IMR-90 (cell line): ENCODE data around the gene DTHD1. TPM values are rescaled to one million over a fixed set of nuclear protein-coding genes. Genes with fewer than 3 reads are reported as not detected.

Experiments
- ATAC-seq: fragments of 200-7000 bp; cut with Tn5 transposase; 2 replicates; pipeline ENCODE4 v1.9.1; 2020; ENCODE audit warnings: low read depth, mild to moderate bottlenecking, moderate library complexity
- BruUV-seq: library from RNA; stranded (reverse); fragments of 400-500 nt; replicated peaks from 2 replicates; lab custom pipeline; 2021; lab: Mats Ljungman, UMichigan
- CTCF ChIA-PET: fragments of 300-600 bp; formaldehyde crosslinking; extraction: SDS; loops from one replicate; lab custom pipeline; 2021; ENCODE audit warnings: antibody characterized with exemption; lab: Yijun Ruan, JAX
- POLR2A ChIA-PET: fragments of 300-600 bp; sonication (Branson Sonifier 250); formaldehyde crosslinking; loops from one replicate; lab custom pipeline; 2022; ENCODE audit warnings: antibody characterized with exemption; ENCODE audit not compliant: unreplicated experiment; lab: Charles Lee
- DNase-seq: peaks from one replicate; pipeline ENCODE4 v3.0.0; 2013
- H2AFZ ChIP-seq: replicated peaks from 2 replicates; pipeline ENCODE3; 2013; ENCODE audit warnings: low read length, mild to moderate bottlenecking; ENCODE audit not compliant: poor library complexity
- H2AK5ac ChIP-seq: 2 replicates; pipeline ENCODE4 v1.6.1; 2013; ENCODE audit warnings: low read depth, low read length, inconsistent platforms
- H2AK9ac ChIP-seq: replicated peaks from 2 replicates; pipeline ENCODE3; 2013; ENCODE audit warnings: mild to moderate bottlenecking, low read depth, low read length, moderate library complexity; ENCODE audit not compliant: poor library complexity
- H2BK120ac ChIP-seq: 2 replicates; pipeline ENCODE4 v1.6.1; 2013; ENCODE audit warnings: low read depth, low read length, inconsistent platforms
- H2BK15ac ChIP-seq: 3 replicates; pipeline ENCODE4 v1.6.1; 2013; ENCODE audit warnings: low read depth, low read length, inconsistent platforms
- H2BK20ac ChIP-seq: 2 replicates; pipeline ENCODE4 v1.6.1; 2013; ENCODE audit warnings: low read depth, mild to moderate bottlenecking, inconsistent platforms, low read length, moderate library complexity
- H2BK5ac ChIP-seq: 2 replicates; pipeline ENCODE4 v1.6.1; 2013; ENCODE audit warnings: mild to moderate bottlenecking, low read depth, low read length, inconsistent platforms; ENCODE audit not compliant: poor library complexity, severe bottlenecking
- H3K14ac ChIP-seq: replicated peaks from 2 replicates; pipeline ENCODE4 v1.6.1; 2013; ENCODE audit warnings: low read depth, low read length, inconsistent platforms
- H3K18ac ChIP-seq: 2 replicates; pipeline ENCODE4 v1.6.1; 2013; ENCODE audit warnings: low read depth, low read length, control low read depth
- H3K23ac ChIP-seq: 2 replicates; pipeline ENCODE4 v1.6.1; 2013; ENCODE audit warnings: low read depth, low read length, inconsistent platforms
- H3K27ac ChIP-seq: 2 replicates; pipeline ENCODE4 v1.5.1; 2013; ENCODE audit warnings: mild to moderate bottlenecking, control low read depth, low read length; ENCODE audit not compliant: insufficient read depth
- H3K27me3 ChIP-seq: 2 replicates; pipeline ENCODE4 v1.6.1; 2013; ENCODE audit warnings: low read length; ENCODE audit not compliant: control insufficient read depth, insufficient read depth
- H3K36me3 ChIP-seq: 2 replicates; pipeline ENCODE4 v1.6.1; 2013; ENCODE audit warnings: low read length, mixed read lengths; ENCODE audit not compliant: control insufficient read depth, insufficient read depth
- H3K4ac ChIP-seq: 2 replicates; pipeline ENCODE4 v1.6.1; 2013; ENCODE audit warnings: low read depth, low read length, inconsistent platforms
- H3K4me1 ChIP-seq: 2 replicates; pipeline ENCODE4 v1.6.1; 2013; ENCODE audit warnings: low read length, mixed read lengths; ENCODE audit not compliant: control insufficient read depth, insufficient read depth
- H3K4me2 ChIP-seq: 2 replicates; pipeline ENCODE4 v1.6.1; 2013; ENCODE audit warnings: low read depth, mild to moderate bottlenecking, control low read depth, low read length, moderate library complexity
- H3K4me3 ChIP-seq: 2 replicates; pipeline ENCODE4 v1.5.1; 2013; ENCODE audit warnings: low read depth, mild to moderate bottlenecking, control low read depth, low read length, moderate library complexity; ENCODE audit not compliant: insufficient read depth
- H3K56ac ChIP-seq: 2 replicates; pipeline ENCODE4 v1.6.1; 2013; ENCODE audit warnings: low read length, inconsistent platforms; ENCODE audit not compliant: insufficient read depth; ENCODE audit errors: extremely low read depth
- H3K79me1 ChIP-seq, 2 experiments: 2 replicates each; pipeline ENCODE4 v1.6.1; 2013; ENCODE audit warnings: low read length in 2 of 2, inconsistent platforms in 1 of 2, low read depth in 1 of 2
- H3K9ac ChIP-seq: 2 replicates; pipeline ENCODE4 v1.6.1; 2013; ENCODE audit warnings: low read depth, low read length, control low read depth
- H3K9me1 ChIP-seq: 2 replicates; pipeline ENCODE4 v1.6.1; 2013; ENCODE audit warnings: low read length, inconsistent platforms; ENCODE audit not compliant: insufficient read depth
- H3K9me3 ChIP-seq: 2 replicates; pipeline ENCODE4 v1.6.1; 2013; ENCODE audit warnings: low read length; ENCODE audit not compliant: control insufficient read depth, insufficient read depth
- H4K20me1 ChIP-seq: 2 replicates; pipeline ENCODE4 v1.6.1; 2013; ENCODE audit warnings: low read length, inconsistent platforms; ENCODE audit not compliant: insufficient read depth
- H4K5ac ChIP-seq: 2 replicates; pipeline ENCODE4 v1.6.1; 2013; ENCODE audit warnings: mild to moderate bottlenecking, low read depth, low read length, control low read depth
- H4K8ac ChIP-seq, 2 experiments: 2 replicates each; pipeline ENCODE4 v1.6.1; 2013; ENCODE audit warnings: low read depth in 2 of 2, low read length in 2 of 2, control low read depth in 1 of 2, inconsistent platforms in 1 of 2
- H4K91ac ChIP-seq: 2 replicates; pipeline ENCODE4 v1.6.1; 2013; ENCODE audit warnings: low read depth, low read length, inconsistent platforms; ENCODE audit not compliant: insufficient read depth
- BHLHE40 ChIP-seq: fragments of 150-350 bp; IDR thresholded peaks from 2 replicates; pipeline ENCODE4 v1.6.1; 2016; ENCODE audit warnings: mild to moderate bottlenecking, low read depth, low read length
- CHD1 ChIP-seq: IDR thresholded peaks from 2 replicates; pipeline ENCODE4 v1.6.1; 2012; ENCODE audit warnings: low read depth, low read length, improper control_type of control experiment
- CTCF ChIP-seq: conservative IDR thresholded peaks from 2 replicates; pipeline ENCODE4 v1.5.1; 2012; ENCODE audit warnings: mild to moderate bottlenecking, low read depth, low read length, improper control_type of control experiment
- FOS ChIP-seq: fragments of 150-350 bp; IDR thresholded peaks from 2 replicates; pipeline ENCODE4 v1.6.1; 2016; ENCODE audit warnings: low read depth, low read length
- MAFK ChIP-seq: IDR thresholded peaks from 2 replicates; pipeline ENCODE4 v1.6.1; 2012; ENCODE audit warnings: low read depth, low read length, improper control_type of control experiment
- NFE2L2 ChIP-seq: fragments of 150-350 bp; IDR thresholded peaks from 2 replicates; pipeline ENCODE4 v1.6.1; 2016; ENCODE audit warnings: low read depth, mild to moderate bottlenecking, low read length
- POLR2A ChIP-seq: IDR thresholded peaks from 2 replicates; pipeline ENCODE4 v1.6.1; 2012; ENCODE audit warnings: mild to moderate bottlenecking, low read depth, low read length
- RCOR1 ChIP-seq: IDR thresholded peaks from 2 replicates; pipeline ENCODE4 v1.6.1; 2012; ENCODE audit warnings: mild to moderate bottlenecking, low read length, improper control_type of control experiment; ENCODE audit not compliant: insufficient replicate concordance
- RFX5 ChIP-seq: IDR thresholded peaks from 2 replicates; pipeline ENCODE4 v1.8.0; 2012; ENCODE audit warnings: low read depth, mild to moderate bottlenecking, low read length, moderate library complexity
- SMC3 ChIP-seq: fragments of 150-350 bp; IDR thresholded peaks from 2 replicates; pipeline ENCODE4 v1.6.1; 2016; ENCODE audit warnings: low read depth, mild to moderate bottlenecking, antibody characterized with exemption, low read length, moderate library complexity
- WGBS, 2 experiments: methylation state at CpG; one replicate each; pipeline versions ENCODE4 v1.1.5 to v1.1.7; 2013; ENCODE audit warnings: missing lambda C conversion rate in 2 of 2; ENCODE audit not compliant: insufficient read length in 1 of 2; ENCODE audit errors: extremely low coverage in 2 of 2; 5-methylcytosine and 5-hydroxymethylcytosine counted together
- dilution Hi-C: fragments of 300-500 bp; cut with HindIII; formaldehyde crosslinking; loops from one replicate; pipeline ENCODE4 v1.14.3; 2018; ENCODE audit warnings: low sequenced_read_pairs; ENCODE audit not compliant: unreplicated experiment
- in situ Hi-C: fragments of 300-500 bp; cut with MboI; formaldehyde crosslinking; loops from 3 replicates; pipeline ENCODE4 v1.14.3; 2019; ENCODE audit warnings: low sequenced_read_pairs, inconsistent platforms, mixed read lengths
- intact Hi-C: fragments of 100-400 bp; cut with micrococcal nuclease; formaldehyde crosslinking; loops from 2 replicates; pipeline ENCODE4 v1.10.0; 2022
- polyA plus RNA-seq, 3 experiments: library from polyadenylated mRNA; depleted of rRNA; stranded (reverse); fragments of >200 nt; gene quantifications; 2 replicates each; pipeline ENCODE4 v1.2.3, GENCODE V29; 2012; ENCODE audit warnings: low replicate concordance in 1 of 3
- total RNA-seq: library from RNA; depleted of rRNA; stranded (reverse); fragments of >200 nt; gene quantifications from 2 replicates; pipeline ENCODE4 v1.2.3, GENCODE V29; 2012

Gene DTHD1
- total and polyA plus RNA-seq, 2 of the 4 experiments (the other 2 are of a cell fraction) = not detected

DNA sequence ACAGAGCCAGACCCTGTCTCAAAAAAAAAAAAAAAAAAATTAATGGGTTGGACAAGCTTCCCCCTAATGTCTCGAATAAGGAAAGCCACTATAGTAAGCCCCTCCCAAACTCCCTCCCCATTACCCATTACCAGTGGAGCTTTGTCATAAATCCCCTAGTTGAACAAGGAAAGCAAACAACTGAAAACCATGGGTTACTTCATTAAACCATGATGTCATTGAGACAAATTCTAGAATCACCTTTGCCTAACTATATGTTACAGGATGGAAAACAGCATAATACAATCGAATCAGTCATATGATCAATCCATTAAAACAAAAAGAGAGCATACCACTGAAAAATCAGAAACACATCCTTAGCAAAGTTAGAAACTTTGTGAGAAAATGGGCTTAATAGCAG lies 45.3 kb upstream of the DTHD1 start:
- ATAC-seq (no peak), DNase-seq (no peak)
- POLR2A ChIA-PET = no interaction called here
- H3K9me1 ChIP-seq = no peaks in the 10 kb centered on the region
- H3K23ac ChIP-seq = no peak overlapping the region
- no peak overlapping the region for H2AFZ ChIP-seq
- H3K27ac ChIP-seq = no peak overlapping the region
- in situ Hi-C loops (no loop called here), intact Hi-C loops (no loop called here), dilution Hi-C loops (no loop called here)
- H3K18ac ChIP-seq = no peak overlapping the region
- H2BK120ac ChIP-seq = no peak overlapping the region
- no TSS peak for BruUV-seq
- no peak overlapping the region for H2BK20ac ChIP-seq
- H3K27me3 ChIP-seq = no peaks in the 10 kb centered on the region
- WGBS, 2 experiments = no CpG with 5 or more reads among the region's 2 CpGs
- no peak overlapping the region for H3K4me2 ChIP-seq
- no peak overlapping the region for H4K5ac ChIP-seq
- no peak overlapping the region for H4K91ac ChIP-seq
- H3K36me3 ChIP-seq = no peaks in the 10 kb centered on the region
- no peak overlapping the region for H4K8ac ChIP-seq
- no peaks in the 10 kb centered on the region for H4K20me1 ChIP-seq
- no peak overlapping the region for H2BK5ac ChIP-seq
- no peak overlapping the region for H3K9ac ChIP-seq
- H3K4me3 ChIP-seq = no peak overlapping the region
- no peak overlapping the region for H2BK15ac ChIP-seq
- H2AK9ac ChIP-seq = no peak overlapping the region
- H3K4ac ChIP-seq = no peak overlapping the region
- TF ChIP-seq CTCF (no peak), RFX5 (no peak), NFE2L2 (no peak), FOS (no peak), MAFK (no peak), POLR2A (no peak), CHD1 (no peak), RCOR1 (no peak), BHLHE40 (no peak), SMC3 (no peak)
- no peak overlapping the region for H2AK5ac ChIP-seq
- CTCF ChIA-PET = no interaction called here
- H3K56ac ChIP-seq = no peak overlapping the region
- H3K79me1 ChIP-seq = no peaks in the 10 kb centered on the region
- no peaks in the 10 kb centered on the region for H3K4me1 ChIP-seq
- no peaks in the 10 kb centered on the region for H3K9me3 ChIP-seq
- no peak overlapping the region for H3K14ac ChIP-seq
